Activated CD4-positive, alpha-beta memory T cell treated with anti-CD3 and anti-CD28 coated beads, Interleukin-2, amount 10 ng/mL, durations not matched to agents 7 days and 5 days (primary cell): Measurements from ENCODE around the gene ABCA9. TPM values are rescaled to one million over a fixed set of nuclear protein-coding genes. Genes with fewer than 3 reads are reported as not detected.

Experiments
- CTCF ChIA-PET: fragments of 350-600 bp; sonication (Branson Sonifier 250); formaldehyde crosslinking; loops from one replicate; lab custom pipeline; 2021; ENCODE audit warnings: antibody characterized with exemption, inconsistent platforms; lab: Charles Lee
- POLR2A ChIA-PET: fragments of 350-600 bp; sonication (Branson Sonifier 250); formaldehyde crosslinking; loops from one replicate; lab custom pipeline; 2021; ENCODE audit warnings: antibody characterized with exemption; lab: Charles Lee
- DNase-seq: peaks from one replicate; pipeline ENCODE4 v3.0.0-alpha.2; 2020
- H3K27ac Mint-ChIP-seq: one replicate; pipeline ENCODE4 v1.8.0; 2021; ENCODE audit warnings: mild to moderate bottlenecking, mixed read lengths
- H3K27me3 Mint-ChIP-seq: one replicate; pipeline ENCODE4 v1.8.0; 2021; ENCODE audit warnings: mixed read lengths
- H3K36me3 Mint-ChIP-seq: one replicate; pipeline ENCODE4 v1.8.0; 2021; ENCODE audit warnings: low read depth, mixed read lengths
- H3K4me1 Mint-ChIP-seq: one replicate; pipeline ENCODE4 v1.8.0; 2021; ENCODE audit warnings: mixed read lengths
- H3K4me3 Mint-ChIP-seq: one replicate; pipeline ENCODE4 v1.8.0; 2021; ENCODE audit warnings: mild to moderate bottlenecking, mixed read lengths
- H3K9me3 Mint-ChIP-seq: one replicate; pipeline ENCODE4 v1.8.0; 2021; ENCODE audit warnings: mixed read lengths
- total RNA-seq, 2 experiments: library from RNA; stranded (reverse); gene quantifications; one replicate each; pipeline ENCODE4 v1.2.3, GENCODE V29; 2021

Gene ABCA9
- total RNA-seq, 2 experiments from 2014 or later: 0.05 TPM; not detected in 1

DNA sequence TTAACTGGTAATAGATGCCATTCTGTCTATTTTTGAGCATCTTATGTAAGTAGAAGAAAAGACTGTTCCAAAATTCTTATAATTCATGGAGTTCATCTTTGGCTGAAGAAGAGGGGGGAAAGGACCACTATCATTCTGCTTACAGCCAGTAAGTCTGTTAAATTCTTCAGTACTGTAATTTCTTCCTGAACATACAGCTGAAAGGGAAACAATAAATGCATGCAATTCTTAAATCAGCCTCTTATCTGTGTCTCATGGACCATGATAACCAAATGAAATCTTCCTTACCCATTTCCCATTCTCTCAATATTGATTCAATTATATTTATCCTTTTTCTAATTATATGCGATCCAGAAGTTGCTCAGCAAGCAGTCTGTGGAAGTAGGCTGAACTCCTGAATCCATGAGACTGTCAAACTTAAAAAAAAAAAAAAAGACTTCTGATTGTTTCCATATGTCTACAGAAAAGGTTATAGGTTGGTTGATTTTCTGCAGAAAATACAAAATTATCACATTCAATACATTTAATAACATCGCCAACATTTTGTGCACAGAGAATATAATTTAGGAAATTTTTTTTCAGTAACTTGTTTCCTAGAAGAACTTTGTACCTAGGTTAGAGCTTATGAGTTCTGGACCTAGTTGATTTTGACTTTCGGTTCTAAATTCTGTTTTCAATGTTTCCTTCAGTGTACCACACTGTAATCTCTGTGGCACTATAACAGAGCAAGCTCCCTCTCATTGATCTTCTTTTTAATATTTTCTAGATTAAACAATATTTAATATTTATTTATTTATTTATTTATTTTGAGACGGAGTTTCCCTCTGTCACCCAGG lies 1.2 kb upstream of the ABCA9 start:
- Mint-ChIP-seq H3K9me3 (peaks cover 2% of the 10 kb centered on the region), H3K4me1 (peaks cover 23% of the 10 kb centered on the region), H3K27ac (no peak overlapping the region), H3K4me3 (no peak overlapping the region), H3K36me3 (no peaks in the 10 kb centered on the region), H3K27me3 (no peaks in the 10 kb centered on the region)
- POLR2A ChIA-PET: no interaction called here
- CTCF ChIA-PET: interaction anchor here (0.7 kb wide), 1 partner anchor 1980 kb away, joined by 3 read pairs; no protein-coding TSS in a partner anchor
- no peak for DNase-seq

DNA sequence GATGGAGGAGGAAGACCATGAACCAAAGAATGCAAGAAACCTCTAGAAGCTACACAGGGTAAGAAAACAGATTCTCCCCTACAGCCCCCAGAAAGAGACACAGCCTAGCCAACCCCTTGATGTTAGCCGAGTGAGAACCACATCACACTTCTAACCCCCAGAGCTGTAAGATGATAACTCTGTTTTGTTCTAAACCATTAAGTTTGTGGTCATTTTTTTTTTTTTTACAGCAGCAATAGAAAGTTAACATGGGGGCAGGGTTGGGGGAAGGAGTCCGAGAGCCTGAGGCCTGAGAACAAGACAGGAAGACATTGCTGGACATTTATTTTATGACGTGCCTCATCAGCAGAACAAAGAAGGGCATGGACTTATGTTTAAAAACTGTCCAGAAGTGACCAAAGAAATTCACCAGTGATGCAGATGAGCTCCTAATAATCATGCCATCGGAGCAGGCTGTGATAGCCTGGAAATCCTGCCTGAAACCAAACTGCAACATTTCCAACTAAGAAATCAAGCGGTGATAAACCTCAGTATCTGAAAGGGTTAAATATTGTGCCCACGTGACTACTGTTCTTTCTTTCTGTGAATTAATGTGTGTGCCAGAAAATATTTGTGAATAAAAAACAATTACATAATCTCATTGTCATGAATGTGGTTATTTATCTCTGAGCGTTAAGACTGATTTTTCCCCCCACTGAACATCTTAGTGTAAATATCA lies 1.1 kb downstream of the ABCA9 start:
- H3K9me3 Mint-ChIP-seq: no peaks in the 10 kb centered on the region
- POLR2A ChIA-PET: no interaction called here

DNA sequence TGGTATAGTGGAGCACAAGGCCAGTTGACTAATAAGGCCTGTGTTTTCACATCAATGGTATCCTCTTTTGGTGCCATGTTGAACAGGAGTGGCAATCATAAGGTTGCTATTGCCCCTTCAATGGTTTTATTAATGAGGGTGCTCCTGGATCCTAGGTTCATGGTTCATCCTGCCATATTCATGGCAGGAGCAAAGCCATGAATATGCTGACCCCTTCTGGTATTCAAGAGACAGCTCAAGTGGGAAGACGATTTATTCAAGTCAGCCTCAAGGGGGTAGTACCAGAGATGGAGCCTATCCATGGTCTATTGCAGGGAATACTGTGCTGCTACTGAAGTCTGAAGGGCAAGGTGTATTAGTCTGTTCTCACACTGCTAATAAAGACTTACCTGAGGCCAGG lies 2.6 kb downstream of the ABCA9 start:
- H3K27ac Mint-ChIP-seq: no peak overlapping the region
- CTCF ChIA-PET: no interaction called here

More for the DNA sequence above, 1.1 kb downstream of the ABCA9 start:
- H3K36me3 Mint-ChIP-seq: no peaks in the 10 kb centered on the region
- H3K27ac Mint-ChIP-seq: no peak overlapping the region
- no peaks in the 10 kb centered on the region for H3K27me3 Mint-ChIP-seq
- no peak overlapping the region for H3K4me3 Mint-ChIP-seq
- CTCF ChIA-PET: interaction anchor here (1.2 kb wide), 1 partner anchor 11 kb away, joined by 3 read pairs; no protein-coding TSS in a partner anchor
- DNase-seq: no peak
- peaks cover 5% of the 10 kb centered on the region for H3K4me1 Mint-ChIP-seq

DNA sequence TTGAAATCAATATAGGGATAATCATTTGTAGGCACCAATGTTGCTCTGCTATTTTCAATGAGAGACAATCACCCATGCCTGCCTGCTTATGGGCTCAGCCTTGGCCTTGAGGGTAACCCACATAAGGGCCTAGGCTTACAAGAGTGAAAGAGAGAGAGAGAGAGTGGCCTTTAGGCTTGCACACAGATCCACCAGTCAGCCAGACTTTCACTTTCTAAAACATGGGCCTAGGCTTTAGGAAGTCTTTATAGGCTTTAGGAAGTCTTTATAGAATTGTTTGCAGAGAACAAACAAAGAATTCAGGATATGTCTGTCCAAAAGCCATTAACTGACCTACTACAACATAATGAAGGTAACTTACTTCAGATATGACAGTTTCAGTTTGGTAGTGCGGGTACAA lies 3.4 kb downstream of the ABCA9 start:
- Mint-ChIP-seq H3K36me3 (no peaks in the 10 kb centered on the region), H3K4me3 (no peak overlapping the region), H3K9me3 (no peaks in the 10 kb centered on the region), H3K27ac (no peak overlapping the region), H3K27me3 (no peaks in the 10 kb centered on the region), H3K4me1 (no peaks in the 10 kb centered on the region)
- POLR2A ChIA-PET: no interaction called here
- CTCF ChIA-PET: no interaction called here
- no peak for DNase-seq

More for the DNA sequence above, 2.6 kb downstream of the ABCA9 start:
- DNase-seq: no peak
- POLR2A ChIA-PET: no interaction called here
- H3K36me3 Mint-ChIP-seq: no peaks in the 10 kb centered on the region
- H3K4me1 Mint-ChIP-seq: no peaks in the 10 kb centered on the region
- H3K27me3 Mint-ChIP-seq: no peaks in the 10 kb centered on the region
- H3K9me3 Mint-ChIP-seq: no peaks in the 10 kb centered on the region
- no peak overlapping the region for H3K4me3 Mint-ChIP-seq

DNA sequence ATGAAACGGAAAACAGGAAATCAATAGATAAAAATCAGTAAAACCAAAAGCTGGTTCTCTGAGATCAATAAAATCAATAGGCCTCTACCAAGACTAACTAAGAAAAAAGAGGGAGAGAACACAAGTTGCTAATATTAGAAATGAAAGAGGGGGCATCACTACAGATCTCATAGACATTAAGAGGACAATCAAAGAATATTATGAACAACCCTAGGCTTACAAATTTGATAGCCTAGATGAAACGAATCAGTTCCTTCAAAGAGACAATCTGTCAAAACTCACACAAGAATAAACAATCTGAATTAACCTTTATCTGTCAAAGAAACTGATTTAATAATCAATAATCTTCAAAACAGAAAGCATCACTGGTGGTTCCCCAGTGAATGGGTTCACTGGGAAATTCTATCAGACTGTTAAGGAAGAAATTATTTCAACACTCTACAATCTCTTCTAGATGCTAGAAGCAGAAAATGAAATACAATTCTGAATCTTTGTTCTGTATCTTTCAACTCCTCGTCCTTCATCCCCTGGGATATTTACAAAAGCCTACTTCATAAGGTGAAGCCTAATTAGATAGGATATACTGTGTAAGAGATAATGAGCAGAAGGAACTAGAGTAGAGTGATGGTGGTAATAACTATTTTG lies 4.4 kb downstream of the ABCA9 start:
- Mint-ChIP-seq H3K27me3 (no peaks in the 10 kb centered on the region), H3K9me3 (no peaks in the 10 kb centered on the region), H3K27ac (no peak overlapping the region), H3K36me3 (no peaks in the 10 kb centered on the region), H3K4me1 (no peaks in the 10 kb centered on the region), H3K4me3 (no peak overlapping the region)
- no peak for DNase-seq
- CTCF ChIA-PET: no interaction called here
- POLR2A ChIA-PET: no interaction called here

DNA sequence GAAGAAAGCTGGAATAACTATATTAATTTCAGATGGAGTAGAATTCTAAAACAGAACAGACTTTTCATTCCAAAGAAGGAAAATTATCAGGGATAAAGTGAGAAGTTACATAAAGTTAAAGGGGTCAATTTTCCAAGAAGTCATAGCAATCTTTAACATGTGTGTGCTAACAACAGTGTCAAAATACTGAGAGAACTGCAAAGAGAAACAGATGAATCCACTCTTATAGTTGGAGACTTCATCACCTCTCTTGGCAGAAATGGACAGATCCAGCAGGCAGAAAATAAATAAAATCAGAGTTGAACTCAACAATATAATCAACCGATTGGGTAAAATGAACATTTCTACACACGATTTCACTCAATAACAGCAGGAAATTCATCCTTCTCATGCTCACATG lies 5.4 kb downstream of the ABCA9 start:
- no peak overlapping the region for H3K4me3 Mint-ChIP-seq
- no peaks in the 10 kb centered on the region for H3K36me3 Mint-ChIP-seq
- ChIA-PET POLR2A (no interaction called here), CTCF (no interaction called here)
- no peak overlapping the region for H3K27ac Mint-ChIP-seq
- no peaks in the 10 kb centered on the region for H3K4me1 Mint-ChIP-seq
- no peaks in the 10 kb centered on the region for H3K27me3 Mint-ChIP-seq
- DNase-seq: no peak
- H3K9me3 Mint-ChIP-seq: no peaks in the 10 kb centered on the region

DNA sequence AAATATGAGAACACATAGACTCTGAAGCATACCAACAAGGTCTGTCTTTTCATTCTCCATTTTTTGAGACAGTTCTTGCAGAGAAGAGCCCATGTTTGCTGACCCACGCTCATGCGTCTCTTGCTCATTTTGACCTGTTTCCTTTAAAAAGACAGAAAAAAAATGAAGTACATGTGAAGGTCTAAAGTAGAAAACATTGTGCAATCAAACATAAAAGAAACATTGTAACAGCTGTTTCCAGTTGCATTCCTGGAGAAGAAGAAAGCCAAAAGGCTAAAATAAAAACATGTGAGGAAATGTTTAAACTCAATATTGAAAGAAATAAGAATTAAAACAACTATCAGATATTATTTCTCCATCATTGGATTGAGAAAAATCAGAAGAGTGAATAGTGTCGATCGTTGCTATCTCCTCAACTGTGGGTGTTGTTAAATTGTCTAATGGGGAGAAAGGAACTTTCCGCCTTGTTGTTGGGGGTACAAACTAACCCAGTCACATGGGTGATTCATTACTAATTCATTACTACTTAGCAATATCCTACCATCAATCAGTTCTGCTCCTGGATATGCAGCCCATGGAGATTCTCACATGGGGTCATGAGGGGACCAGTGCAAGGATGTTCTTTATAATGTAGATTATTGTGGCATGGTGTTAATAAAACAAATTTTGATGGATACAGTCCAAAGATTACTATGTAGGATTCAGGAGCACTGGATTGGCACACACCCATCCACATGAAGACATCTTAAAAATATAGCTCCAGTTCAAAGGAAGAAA lies 9.5 kb downstream of the ABCA9 start:
- ChIA-PET POLR2A (no interaction called here), CTCF (interaction anchor here (0.6 kb wide), 1 partner anchor 185 kb away, joined by 4 read pairs; no protein-coding TSS in a partner anchor)
- Mint-ChIP-seq H3K27ac (no peak overlapping the region), H3K36me3 (no peaks in the 10 kb centered on the region), H3K4me1 (peaks cover 13% of the 10 kb centered on the region), H3K9me3 (no peaks in the 10 kb centered on the region), H3K27me3 (no peaks in the 10 kb centered on the region), H3K4me3 (no peak overlapping the region)
- no peak for DNase-seq

DNA sequence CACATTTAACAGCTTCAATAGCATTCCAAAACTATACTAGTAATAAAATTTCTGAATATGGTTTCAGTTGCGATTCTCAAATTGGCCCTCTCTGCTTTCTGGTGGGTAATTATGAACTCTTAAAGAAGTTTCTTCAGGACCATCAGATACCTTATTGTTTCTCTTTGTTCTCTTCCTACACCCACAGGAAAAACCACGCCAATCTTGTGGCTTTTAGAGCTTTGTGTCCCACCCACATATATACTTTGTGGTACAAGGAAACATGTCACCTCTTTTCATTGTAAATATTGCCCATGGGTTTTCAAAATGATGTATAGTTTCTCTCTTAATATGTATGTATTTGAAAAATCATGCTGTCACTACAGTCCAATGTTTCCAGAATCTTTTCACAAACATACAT lies 12.1 kb downstream of the ABCA9 start:
- H3K4me1 Mint-ChIP-seq: peaks cover 13% of the 10 kb centered on the region
- no peak for DNase-seq
- no peaks in the 10 kb centered on the region for H3K27me3 Mint-ChIP-seq
- H3K4me3 Mint-ChIP-seq: no peak overlapping the region
- H3K27ac Mint-ChIP-seq: no peak overlapping the region
- no peaks in the 10 kb centered on the region for H3K9me3 Mint-ChIP-seq
- CTCF ChIA-PET: interaction anchor here (0.5 kb wide), 1 partner anchor 137 kb away, joined by 3 read pairs; no protein-coding TSS in a partner anchor
- POLR2A ChIA-PET: no interaction called here
- no peaks in the 10 kb centered on the region for H3K36me3 Mint-ChIP-seq

DNA sequence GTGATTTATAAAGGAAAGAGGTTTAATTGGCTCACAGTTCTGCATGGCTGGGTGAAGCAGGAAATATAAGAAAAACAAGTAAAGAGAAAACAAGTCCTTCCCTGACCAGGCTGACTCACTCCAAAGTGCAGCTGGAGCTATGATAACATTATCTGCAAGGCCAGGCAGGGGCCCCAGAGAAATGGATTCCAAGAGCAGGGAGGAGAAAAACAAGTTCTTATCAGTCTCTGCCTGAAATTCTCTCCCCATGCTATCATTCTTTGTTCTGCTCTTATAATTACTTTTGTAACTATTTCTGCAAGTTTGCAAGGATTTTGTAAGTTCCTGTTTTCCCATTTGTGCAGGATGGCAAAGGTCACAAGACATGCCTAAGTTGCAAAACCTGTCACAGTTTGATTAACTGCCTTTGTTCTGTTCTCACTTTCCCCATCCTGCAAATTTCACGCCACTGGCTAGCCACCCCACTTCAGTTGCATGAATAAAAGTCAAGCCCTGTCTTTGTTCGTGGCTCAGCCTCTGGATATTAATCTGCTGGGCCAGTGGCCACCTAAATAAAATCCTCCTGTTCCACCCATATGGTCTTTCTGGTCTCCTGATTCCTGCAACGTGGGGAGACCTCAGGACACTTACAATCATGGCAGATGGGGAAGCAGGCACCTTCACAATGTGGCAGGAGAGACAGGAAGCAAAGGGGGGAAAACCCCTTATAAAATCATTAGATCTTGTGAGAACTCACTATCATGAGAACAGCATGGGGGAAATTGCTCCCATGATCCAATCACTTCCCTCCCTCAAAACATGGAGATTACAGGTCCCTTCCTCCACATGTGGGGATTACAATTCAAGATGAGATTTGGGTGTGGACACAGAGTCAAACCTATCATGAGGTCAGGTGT lies 13.1 kb downstream of the ABCA9 start:
- no peak overlapping the region for H3K4me3 Mint-ChIP-seq
- peaks cover 13% of the 10 kb centered on the region for H3K4me1 Mint-ChIP-seq
- ChIA-PET POLR2A (no interaction called here), CTCF (interaction anchor here (0.5 kb wide), 1 partner anchor 136 kb away, joined by 3 read pairs; no protein-coding TSS in a partner anchor)
- H3K27ac Mint-ChIP-seq: no peak overlapping the region
- no peaks in the 10 kb centered on the region for H3K9me3 Mint-ChIP-seq
- no peaks in the 10 kb centered on the region for H3K27me3 Mint-ChIP-seq
- no peak for DNase-seq
- no peaks in the 10 kb centered on the region for H3K36me3 Mint-ChIP-seq

DNA sequence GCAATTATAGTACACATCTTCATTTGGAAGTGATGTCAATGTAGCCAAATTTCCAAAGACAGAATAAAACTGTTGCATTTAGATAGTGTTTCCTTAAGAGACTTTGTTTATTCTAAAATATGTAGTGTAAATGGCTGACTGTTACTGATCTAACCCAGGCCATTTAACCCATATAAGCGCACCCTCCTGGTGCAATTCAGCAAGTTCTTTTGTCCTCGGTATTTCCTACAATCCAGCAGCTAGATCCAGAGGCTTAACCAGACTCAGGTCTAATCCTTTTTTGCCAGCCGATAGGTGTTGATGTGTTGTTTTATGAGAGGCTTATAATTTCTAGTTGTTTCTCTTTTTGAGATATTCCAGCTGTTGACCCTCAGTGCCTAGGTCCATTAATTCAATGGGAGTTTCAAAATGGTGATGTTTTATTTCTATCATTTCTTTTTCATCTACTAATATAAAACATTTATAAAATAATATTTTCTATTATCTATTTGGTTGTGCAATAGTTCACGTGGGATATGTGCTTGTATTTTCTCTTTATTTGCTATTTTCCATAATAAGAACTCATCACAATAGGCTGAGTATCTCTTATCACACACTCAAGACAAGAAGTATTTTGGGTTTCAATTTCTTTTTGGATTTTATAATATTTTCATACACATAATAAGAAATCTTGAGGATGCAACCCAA lies 14.5 kb downstream of the ABCA9 start:
- POLR2A ChIA-PET: no interaction called here
- Mint-ChIP-seq H3K27ac (no peak overlapping the region), H3K36me3 (no peaks in the 10 kb centered on the region), H3K9me3 (no peaks in the 10 kb centered on the region), H3K27me3 (no peaks in the 10 kb centered on the region), H3K4me1 (peaks cover 13% of the 10 kb centered on the region), H3K4me3 (no peak overlapping the region)
- no peak for DNase-seq
- CTCF ChIA-PET: no interaction called here

DNA sequence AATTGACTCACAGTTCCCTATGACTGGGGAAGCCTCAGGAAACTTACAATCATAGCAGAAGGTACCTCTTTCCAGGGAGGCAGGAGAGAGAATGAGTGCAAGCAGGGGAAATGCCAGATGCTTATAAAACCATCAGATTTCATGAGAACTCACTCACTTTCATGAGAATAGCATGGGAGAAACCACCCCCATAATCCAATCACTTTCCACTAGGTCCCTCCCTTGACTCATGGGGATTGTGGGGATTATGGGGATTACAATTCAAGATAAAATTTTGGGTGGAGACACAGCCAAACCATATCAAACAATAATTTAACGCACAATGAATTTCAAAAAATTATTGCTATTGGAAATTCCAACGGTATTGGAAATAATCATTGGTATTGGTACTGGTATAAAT lies 15.1 kb downstream of the ABCA9 start:
- no peaks in the 10 kb centered on the region for H3K9me3 Mint-ChIP-seq
- no peaks in the 10 kb centered on the region for H3K27me3 Mint-ChIP-seq
- H3K27ac Mint-ChIP-seq: no peak overlapping the region
- no peaks in the 10 kb centered on the region for H3K36me3 Mint-ChIP-seq
- H3K4me1 Mint-ChIP-seq: peaks cover 13% of the 10 kb centered on the region
- ChIA-PET POLR2A (no interaction called here), CTCF (no interaction called here)
- DNase-seq: no peak
- no peak overlapping the region for H3K4me3 Mint-ChIP-seq
